GOT3 (cell line): ENCODE data around the gene PIH1D1.

Experiments
- DNase-seq: peaks from one replicate; lab custom pipeline; 2025; ENCODE audit warnings: mixed read lengths; lab: John Stamatoyannopoulos, UW

PIH1D1 gene

DNA sequence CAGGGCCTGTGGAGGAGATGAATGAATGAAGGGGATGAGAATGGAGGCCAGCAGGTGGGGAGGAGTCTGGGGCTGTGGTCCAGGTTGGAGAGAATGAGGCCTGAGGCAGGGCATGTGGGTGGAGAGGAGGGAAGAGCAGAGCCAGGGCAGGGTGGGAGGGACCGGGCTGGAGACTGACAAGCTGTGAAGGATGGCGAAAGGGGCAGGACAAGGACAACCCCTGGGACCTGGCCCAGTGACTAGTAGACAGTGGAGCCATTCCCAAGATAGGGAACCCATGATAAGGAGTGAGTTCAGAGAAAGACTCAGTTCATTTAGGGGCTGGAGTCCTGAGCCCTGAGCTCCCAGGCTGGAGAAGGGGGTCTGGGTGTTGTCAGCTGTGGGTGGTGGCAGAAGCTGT lies 31.4 kb downstream of the PIH1D1 start:
- DNase-seq: no peak

DNA sequence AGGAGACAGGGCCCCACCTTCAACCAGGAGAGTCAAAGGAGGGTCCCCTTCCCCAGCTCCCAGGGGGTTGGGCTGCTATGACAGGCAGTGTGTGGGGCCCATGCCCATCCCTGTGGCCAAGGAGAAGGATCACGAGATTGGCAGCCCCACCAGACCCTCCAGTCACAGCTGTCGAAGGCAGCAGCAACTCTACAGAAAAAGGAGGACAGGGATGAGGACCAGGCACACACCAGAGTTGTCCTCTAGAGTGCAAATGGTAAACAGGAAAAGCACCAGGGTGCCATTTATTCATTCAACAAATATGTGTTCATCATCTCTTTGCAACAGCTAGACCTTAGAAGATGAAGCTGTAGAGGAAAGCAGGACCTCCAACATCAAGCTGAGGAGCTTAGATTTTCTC lies 32.4 kb downstream of the PIH1D1 start:
- DNase-seq: no peak

DNA sequence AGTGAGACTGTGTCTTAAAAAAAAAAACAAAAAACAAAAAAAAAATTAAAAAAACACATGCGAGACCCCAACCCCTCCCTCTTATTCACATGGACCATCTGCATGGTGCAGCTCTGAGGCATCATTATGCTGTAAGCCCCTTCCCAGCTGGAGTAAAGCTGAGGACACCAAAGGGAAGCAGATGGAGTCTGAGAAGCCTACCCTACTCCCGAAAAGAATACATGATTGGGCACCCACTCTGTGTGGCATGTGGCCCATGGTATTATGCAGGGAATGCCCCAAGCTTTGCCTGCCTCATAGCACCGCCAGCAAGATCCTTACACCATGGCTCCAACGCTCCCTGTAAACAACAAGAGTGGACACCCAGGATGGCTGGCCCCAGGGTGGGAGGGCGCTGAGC lies 33.1 kb downstream of the PIH1D1 start:
- DNase-seq: no peak

DNA sequence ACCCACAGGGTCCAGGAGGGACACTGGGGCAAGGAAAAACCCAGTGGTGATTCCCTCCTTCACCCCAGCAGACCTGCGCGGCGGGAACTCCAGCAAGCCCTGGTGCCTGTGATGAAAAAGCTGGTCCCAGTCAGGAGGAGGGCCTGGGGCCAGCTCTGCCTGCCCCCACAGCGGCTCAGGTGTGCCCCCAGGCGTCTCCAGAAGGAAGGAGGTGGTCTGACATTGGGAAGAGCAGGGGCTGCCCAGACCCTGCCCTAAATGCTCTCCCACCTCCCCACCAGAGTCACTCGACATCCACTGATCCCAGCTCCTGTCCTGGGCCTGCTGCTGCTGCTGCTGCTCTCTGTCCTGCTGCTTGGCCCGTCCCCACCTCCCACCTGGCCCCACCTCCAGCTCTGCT lies 34.5 kb downstream of the PIH1D1 start:
- DNase-seq: no peak

DNA sequence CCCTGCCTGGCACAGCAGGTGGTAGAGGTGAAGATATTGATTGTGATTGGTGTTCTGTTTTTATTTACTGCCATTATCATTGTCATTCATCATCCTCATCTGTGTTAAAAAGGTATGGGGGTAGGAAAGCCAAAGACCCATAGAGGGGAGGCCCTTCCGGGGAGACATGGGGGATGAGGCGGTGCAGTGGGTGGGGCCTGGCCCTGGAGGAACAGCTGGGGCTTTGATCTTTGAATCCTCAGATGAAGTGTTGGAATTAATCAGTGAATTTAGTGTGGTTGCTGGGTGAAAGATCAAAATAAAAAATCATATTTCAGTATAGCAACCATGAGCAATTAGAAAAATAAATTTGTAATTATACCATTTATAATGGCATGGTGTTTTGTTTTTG lies 35.8 kb downstream of the PIH1D1 start:
- DNase-seq: no peak

DNA sequence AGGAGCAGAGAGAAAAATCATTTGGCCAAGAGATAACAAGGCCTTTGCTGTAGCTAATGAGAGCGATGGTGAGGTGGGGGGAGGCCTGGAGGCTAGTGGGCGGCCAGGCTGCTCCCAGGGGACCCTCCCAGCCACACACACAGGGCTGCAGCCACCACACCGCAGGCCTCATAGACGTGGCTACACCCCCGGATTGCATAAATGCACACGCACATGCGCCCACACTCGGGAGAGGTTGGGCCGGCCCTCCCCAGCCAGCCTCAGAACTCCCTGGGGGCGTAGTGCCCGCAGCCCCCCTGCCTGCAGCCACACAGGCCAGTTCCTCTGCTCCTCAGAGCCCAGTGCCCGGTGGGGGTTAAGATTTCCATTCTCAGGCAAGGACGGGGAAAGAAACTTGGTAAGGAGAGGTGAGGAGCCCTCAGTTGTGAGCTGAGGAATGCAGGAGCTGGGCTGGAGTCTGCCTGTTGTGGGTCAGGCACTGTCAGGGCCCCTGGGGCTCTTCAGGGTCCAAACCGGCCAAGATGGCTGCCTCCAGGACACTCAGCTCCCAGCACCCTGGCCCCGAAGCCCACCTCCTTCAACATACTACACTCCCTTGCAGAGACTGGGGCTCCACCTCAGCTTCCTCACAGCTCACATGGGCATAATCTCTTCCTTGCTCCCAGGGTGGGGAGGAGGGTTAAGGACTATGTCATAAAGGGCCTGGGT lies 36.4 kb downstream of the PIH1D1 start:
- no peak for DNase-seq

DNA sequence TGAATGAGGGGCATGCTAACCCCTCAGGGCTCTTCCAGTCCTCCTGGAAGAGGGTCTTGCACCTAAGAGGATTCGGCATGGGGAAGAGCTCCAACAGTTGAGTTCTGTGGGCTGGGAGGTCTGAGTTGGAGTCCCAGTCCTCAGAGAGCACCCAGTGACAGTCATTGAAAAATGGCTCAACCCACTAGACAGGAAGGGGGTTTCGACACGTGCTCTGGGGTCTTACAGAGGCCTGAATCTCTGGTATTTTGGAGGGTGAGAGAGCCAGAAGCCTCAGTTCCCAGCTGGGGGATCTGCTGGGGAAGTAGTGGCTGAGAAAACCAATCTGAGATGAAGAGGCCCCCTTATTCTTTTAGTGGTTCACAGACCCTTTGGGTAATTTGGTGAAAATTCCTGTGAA lies 37.4 kb downstream of the PIH1D1 start:
- no peak for DNase-seq

DNA sequence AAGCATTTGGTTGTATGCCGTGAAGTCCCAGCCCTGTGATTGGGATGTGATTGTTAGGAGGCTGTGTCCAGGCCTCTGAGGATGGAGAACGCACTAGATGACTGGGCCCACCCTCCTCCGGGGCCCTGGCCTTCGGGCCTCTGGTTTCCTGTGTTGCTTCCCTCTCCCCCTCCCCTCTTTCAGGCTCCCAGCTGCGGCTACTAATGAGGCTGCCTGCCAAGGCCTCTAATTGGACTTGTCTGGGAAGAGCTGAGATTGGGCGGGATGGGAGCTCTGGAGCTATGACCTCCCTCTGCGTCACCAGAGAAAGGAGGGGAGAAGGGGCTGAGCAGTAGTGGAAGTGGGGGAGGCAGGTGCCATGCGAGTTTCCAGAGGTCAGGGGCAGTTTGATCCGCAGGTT lies 38.3 kb downstream of the PIH1D1 start:
- no peak for DNase-seq

DNA sequence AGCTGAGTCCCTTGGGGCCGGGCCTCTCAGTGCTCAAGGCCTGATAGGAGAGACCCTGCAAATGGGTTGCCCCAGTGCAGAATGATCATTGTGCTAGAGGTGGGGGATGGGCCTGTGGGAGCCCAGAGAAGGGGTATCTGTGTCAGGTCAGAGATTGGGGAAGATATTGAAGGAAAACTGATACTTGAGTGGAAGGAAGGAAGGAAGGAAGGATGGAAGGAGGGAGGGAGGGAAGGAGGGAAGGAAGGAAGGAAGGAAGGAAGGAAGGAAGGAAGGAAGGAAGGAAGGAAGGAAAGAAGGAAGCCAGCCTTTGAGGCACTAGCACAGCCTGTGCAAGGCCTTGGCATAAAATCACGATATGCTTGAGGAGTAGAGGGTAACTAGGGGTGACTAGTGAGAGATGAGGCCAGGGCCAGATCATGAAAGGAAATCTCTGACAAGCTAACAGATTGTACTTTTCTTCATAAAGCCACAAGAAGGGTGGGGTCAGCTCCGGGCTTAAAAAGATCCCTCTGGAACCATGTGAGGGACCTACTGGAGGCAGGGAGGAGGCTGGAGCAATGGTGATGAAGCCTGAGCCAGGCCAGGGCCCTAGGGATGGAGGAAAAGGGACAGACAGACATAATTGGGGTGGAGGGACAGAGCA lies 39.8 kb downstream of the PIH1D1 start:
- DNase-seq: no peak

DNA sequence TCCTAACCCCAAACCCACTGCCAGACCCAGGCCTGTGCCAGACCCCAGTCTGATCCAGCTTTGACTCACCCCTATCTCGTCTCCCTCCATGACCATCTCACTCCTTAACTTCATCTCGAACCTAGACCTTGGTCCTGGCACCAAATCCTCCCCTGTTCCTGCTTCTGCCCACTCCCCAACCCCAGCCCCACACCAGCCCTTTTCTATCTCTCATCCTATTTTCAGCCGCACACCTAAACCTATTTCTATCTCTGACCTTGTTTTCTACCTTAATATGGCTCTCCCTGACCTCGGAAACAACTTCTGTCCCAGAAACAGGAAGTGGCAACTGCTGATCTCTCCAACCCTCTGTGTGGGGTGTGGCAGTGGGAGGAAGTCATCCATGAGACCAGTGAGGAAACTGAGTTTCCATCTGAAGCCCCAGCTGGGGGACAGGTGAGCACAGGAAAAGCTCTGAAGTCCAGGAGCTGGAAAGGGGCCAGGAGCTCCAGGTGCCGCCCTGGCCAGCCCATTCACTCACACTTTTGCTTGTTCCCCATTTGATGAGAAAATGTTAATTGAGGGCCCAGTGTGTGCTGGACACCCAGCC lies 42.1 kb downstream of the PIH1D1 start:
- no peak for DNase-seq

DNA sequence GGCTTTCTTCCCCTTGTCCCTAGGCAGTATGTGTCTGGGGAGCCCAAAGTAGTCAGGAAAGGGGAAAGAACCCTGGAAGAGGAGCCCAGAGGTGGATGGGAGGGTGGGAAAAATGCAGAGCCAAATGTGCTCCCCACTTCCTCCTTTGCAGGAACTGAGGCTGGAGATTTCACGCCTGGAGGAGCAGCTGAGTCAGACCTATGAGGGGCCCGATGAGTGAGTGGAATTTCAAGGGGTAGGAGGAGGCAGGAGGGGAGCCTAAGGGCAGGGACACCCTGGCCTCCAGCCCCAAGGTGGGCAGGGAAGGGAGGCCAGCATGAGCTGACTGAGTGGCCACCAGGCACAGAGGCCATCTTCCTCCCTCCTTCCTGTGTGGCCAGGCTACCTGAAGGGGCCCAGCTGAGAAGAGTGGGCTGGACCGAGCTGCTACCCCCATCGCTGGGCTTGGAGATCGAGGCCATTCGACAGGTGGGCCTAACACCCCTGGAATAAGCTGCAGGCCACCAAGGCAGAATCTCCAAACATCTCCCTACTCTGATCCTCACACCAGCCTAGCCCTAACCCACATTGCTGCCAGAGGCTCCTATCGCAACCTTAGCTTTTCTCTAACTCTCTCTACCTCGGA lies 42.7 kb downstream of the PIH1D1 start:
- no peak for DNase-seq

DNA sequence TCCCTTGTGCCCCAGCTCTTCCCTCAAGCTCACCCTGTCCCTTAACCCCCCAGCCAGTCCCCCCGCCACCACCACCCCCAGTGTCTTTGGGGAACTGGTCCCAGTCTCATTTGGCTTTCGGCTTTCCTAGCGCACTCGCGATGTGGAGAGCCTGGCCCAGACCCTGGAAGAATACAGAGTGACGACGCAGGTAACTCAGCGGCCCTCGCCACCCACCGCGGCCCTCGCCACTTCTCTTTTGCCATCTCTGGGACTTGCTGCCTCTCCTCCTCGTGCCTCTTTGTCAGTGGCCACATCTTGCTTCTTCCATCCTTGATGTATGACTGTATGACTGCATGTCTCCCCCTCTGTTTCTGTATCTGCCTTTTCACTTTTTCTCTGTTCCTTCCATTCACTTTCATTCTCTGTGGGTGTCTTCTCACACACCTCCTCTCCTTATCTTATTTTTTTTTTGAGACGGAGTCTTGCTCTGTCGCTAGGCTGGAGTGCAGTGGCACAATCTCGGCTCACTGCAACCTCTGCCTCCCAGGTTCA lies 44.1 kb downstream of the PIH1D1 start:
- DNase-seq: no peak

DNA sequence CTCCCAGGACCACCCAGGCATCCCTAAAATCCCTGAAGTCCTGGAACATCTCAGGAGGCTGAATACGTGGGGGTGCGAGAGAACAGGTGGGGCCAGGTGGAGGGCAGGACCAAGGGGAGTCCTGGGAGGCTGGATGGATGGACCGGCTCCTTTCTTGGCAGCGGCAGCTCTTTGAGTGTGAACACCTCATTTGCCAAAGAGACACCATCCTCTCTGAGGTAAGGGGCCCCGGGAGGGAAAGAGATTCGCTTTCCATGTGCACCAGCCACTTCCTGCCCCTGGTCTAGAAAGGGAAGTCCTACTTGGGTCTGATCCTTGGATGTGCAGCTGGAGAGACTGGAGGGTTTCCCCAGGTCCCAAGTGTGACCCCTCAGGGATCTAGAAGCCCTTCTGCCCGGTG lies 44.5 kb downstream of the PIH1D1 start:
- no peak for DNase-seq

DNA sequence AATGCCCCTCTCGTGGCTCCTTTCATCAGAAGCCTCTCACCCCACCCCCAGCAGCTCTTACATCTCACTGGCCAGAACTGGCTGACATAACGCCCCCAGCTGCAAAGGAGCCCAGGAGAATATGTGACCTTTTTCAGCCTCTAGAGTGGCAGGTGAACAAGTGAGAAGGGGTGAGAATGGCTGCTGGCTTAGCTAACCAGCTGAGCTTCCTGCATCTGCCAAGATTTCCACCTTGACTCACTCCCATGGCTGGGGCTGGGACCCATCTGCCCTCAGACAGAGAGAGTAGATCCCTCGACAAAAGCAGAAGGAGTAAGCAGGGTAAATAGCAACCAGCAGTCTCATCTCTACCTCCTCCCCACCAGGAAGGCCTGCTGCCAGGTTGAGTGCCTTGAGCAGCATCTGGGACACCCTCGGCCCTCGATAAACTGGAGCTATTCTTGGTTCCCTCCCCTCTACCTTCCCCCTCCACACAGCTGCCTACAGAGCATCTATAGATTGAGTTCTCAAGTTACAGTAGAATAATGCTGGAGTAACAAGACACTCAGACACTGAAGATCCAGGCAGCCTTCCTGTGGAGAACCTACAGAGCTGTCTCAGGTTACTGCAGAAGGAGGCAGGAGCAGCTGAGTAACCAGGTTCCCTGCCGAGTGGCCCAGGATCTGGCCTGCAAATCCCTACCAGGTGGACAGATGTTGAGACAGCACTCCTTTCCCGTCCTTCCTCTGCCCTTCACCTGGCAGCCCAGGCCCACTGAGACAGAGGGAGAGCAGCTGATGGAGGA lies 48.0 kb downstream of the PIH1D1 start:
- DNase-seq: no peak

DNA sequence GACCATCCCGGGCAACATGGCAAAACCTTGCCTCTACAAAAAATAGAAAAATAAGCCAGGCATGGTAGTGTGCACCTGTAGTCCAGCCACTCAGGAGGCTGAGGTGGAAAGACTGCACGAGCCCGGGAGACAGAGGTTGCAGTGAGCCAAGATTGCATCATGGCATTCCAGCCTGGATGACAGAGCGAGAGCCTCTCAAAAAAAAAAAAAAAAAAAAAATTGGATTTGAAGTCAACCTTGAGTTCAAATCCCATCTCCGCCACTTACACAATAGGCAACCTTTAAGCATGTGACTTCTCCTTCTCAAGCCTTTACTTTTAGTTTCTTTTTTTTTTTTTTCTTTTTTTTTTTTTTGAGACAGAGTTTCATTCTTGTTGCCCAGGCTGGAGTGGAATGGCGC lies 51.6 kb downstream of the PIH1D1 start:
- DNase-seq: no peak

DNA sequence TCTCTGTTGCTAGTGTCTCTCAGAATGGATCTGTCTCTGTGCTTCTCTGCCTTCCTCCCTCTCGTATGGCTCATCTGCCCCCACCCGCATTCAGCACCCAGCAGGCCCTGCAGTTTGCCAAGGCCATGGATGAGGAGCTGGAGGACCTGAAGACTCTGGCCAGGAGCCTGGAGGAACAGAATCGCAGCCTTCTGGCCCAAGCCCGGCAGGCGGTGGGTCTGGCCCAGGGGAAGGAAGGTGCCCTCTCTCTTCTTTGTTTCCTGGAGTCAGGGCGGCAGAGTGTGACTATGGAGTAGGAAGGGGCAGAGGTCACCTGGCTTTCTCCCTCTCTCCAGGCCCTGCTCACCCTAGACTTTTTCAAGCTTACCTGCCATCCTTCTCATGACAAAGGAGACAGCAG lies 52.7 kb downstream of the PIH1D1 start:
- no peak for DNase-seq

DNA sequence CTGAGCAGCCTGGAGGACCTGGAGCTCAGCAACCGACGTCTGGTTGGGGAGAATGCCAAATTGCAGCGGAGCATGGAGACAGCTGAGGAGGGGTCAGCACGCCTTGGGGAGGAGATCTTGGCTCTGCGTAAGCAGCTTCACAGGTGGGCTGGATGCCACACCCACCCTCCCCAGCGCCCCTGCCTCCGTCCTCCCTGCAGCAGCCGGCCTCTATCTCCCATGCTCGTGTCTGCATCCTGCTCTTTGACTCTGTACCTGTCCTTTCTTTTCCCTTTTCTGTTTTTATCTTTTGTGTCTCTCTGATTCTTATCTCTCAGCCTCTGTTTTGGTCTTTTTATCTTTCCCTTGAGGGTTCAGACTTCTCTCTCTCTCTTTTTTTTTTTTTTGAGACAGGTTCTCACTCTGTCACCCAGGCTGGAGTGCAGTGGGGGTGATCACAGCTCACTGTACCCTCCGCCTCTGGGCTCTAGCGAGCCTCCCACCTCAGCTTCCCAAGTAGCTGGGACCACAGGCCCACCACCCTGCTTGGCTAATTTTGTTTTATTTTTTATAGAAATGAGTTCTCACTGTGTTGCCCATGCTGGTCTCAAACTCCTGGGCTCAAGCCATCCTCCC lies 53.5 kb downstream of the PIH1D1 start:
- no peak for DNase-seq

DNA sequence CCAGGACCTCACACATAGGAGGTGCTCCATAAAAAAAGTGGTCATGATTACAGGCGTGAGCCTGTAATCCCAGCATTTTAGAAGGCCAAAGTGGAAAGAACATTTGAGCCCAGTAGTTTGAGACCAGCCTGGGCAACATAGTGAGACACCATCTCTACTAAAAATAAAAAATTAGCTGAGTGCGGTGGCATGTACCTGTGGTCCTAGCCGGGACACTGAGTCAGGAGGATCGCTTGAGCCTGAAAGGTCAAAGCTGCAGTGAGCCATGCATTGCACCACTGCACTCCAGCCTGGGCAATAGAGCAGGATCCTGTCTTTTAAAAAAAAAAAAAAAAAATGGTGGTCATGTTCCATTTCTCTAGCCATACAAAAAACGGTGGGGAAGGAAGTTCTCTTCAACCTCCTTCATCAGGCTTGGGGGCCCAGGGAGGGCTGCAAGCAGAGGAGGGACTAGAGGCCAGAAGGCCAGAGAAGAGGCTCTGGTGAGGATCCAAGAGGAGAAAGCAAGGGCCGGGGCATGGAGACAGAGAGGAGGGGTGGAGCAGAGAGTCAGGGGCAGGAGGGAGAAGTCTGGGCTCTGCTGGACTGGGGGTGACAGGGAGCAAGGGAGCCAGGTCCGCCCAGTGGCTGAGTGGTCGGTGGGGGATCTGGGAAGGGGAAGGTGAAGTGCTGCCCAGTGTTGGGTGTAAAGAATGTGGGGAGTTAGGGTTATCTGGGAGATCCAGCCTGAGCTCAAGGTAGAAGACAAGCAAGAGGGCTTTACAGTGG lies 54.7 kb downstream of the PIH1D1 start:
- no peak for DNase-seq
